Measurements from ENCODE around the gene TMEM198.
A peak's percentile ranks its signal among the peaks of the same experiment; 100 is the strongest.

The TMEM198 gene

GRCh38 chr2:219509780-219510511, 33.9 kb upstream of the TMEM198 start:
- peak in 1 of 2 experiments; percentile 41 for DNase-seq

GRCh38 chr2:219510512-219511135, 33.2 kb upstream of the TMEM198 start:
- DNase-seq: no peak

GRCh38 chr2:219511547-219512325, 32.1 kb upstream of the TMEM198 start:
- DNase-seq: no peak

- no peak for DNase-seq
Observed at GRCh38 chr2:219512524-219513216, 31.2 kb upstream of the TMEM198 start.

- no peak for DNase-seq
Observed at GRCh38 chr2:219513787-219514186, 30.0 kb upstream of the TMEM198 start.

- no peak for DNase-seq
Observed at GRCh38 chr2:219514196-219514761, 29.5 kb upstream of the TMEM198 start, which contains the start of gene ASIC4. Gene ASIC4, plus strand, starts transcription at chr2:219514482. Its CDS starts 243 bp downstream, at chr2:219514725.

GRCh38 chr2:219514836-219515235, 29.0 kb upstream of the TMEM198 start:
- no peak for DNase-seq

GRCh38 chr2:219515874-219516629, 27.8 kb upstream of the TMEM198 start:
- no peak for DNase-seq

- DNase-seq: no peak
Observed at GRCh38 chr2:219516888-219517287, 26.9 kb upstream of the TMEM198 start.

GRCh38 chr2:219517954-219518778, 25.7 kb upstream of the TMEM198 start:
- DNase-seq: no peak

GRCh38 chr2:219519526-219519916, 24.3 kb upstream of the TMEM198 start:
- no peak for DNase-seq

- DNase-seq: no peak
Observed at GRCh38 chr2:219520079-219520478, 23.7 kb upstream of the TMEM198 start.

- peak in 1 of 2 experiments; percentile 39 for DNase-seq
Observed at GRCh38 chr2:219521066-219521880, 22.6 kb upstream of the TMEM198 start.

- DNase-seq: no peak
Observed at GRCh38 chr2:219522111-219523030, 21.5 kb upstream of the TMEM198 start.

- no peak for DNase-seq
Observed at GRCh38 chr2:219523031-219523671, 20.7 kb upstream of the TMEM198 start.

- DNase-seq: no peak
Observed at GRCh38 chr2:219524817-219525216, 19.0 kb upstream of the TMEM198 start.

- no peak for DNase-seq
Observed at GRCh38 chr2:219525533-219526232, 18.1 kb upstream of the TMEM198 start.

Measured in SW 1271 (cell line).